Renal cortical epithelial cell (primary cell): Measurements from ENCODE around the gene SH3RF1. TPM values are rescaled to one million over a fixed set of nuclear protein-coding genes. Genes with fewer than 3 reads are reported as not detected.

Experiments
- DNase-seq: peaks from one replicate; pipeline ENCODE4 v3.0.0-alpha.2; 2011; ENCODE audit warnings: low read depth
- total RNA-seq: library from RNA; depleted of rRNA; stranded (reverse); fragments of >200 nt; gene quantifications from 2 replicates; pipeline ENCODE4 v1.2.3, GENCODE V29; 2014

The SH3RF1 gene
- total RNA-seq, 1 donor from 2014 or later = 12.7 TPM

DNA sequence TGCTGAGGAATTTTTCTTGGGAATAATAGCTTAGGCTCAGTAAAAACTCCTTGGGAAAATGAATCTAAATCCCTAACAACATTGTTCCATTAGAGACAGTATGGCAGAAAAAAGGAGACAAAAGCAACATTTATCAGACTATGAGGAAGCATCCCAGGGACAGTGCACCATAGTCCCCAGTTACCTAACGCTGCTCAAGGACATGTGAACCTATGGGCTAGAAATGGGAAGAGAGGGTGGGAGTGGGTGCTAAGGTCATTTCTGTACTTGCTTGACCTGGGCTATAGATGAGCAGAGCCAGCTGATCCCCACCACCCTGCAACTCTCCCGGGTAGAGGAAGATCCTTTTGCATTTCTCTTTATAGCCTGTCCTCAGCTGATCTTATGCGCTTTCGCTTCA is 162.5 kb downstream of the SH3RF1 start:
- DNase-seq = no peak

DNA sequence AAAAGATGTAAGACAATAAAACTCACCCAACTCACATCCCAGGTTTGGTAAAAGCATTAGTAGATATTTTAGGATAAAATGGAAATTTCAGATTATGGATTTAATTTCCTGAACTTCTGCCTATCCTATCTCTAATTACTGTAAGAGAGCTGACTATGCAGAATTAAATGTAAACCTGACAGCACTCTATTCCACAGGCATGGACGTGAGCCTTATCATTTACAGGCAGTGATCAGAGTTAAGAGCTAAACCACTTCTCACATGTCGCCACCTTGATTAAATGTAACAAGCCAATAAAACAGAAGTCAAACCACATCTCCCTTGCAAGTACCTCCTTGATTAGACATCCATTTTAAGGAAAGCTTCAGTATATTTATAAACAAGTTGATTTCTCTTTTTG is 163.2 kb downstream of the SH3RF1 start:
- DNase-seq = no peak

DNA sequence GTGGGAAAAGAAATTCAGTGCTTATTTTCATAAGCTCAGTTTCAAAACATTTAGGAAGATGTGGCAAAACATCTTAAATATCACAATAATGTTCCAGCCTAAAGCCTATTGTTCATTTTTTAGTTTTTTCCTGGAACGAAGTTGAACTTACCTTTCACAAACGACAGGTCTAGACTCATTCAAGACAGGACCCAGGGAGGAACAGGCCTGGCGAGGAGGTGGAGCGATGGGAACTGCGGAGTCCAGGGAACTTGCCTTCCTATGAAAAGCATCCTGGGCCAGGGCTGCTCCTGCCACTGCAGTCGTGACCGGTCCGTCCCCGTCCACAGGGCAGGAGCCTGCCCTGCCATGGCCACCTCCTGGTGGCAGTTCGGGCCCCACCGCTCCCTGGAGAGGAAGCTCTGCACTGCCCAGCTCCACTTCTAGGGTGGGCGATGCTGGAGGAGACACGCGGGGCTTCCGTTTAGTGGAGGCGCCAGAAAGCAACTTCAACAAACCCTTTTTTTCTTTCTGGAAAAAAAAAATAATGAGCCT is 164.0 kb downstream of the SH3RF1 start:
- no peak for DNase-seq

DNA sequence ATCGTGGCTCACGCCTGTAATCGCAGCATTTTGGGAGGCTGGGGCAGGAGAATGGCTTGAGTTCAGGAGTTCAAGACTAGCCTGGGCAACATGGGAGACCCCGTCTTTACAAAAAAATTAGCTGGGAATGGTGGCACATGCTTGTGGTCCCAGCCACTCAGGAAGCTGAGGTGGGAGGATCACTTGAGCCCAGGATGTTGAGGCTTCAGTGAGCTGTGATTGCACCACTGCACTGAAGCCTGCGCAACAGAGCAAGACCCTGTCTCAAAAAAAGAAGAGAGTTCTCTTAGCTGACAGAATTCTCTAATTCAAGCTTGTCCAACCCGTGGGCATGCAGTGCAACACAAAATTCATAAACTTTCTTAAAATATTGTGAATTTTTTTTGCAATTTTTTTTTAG is 165.1 kb downstream of the SH3RF1 start:
- DNase-seq = no peak

DNA sequence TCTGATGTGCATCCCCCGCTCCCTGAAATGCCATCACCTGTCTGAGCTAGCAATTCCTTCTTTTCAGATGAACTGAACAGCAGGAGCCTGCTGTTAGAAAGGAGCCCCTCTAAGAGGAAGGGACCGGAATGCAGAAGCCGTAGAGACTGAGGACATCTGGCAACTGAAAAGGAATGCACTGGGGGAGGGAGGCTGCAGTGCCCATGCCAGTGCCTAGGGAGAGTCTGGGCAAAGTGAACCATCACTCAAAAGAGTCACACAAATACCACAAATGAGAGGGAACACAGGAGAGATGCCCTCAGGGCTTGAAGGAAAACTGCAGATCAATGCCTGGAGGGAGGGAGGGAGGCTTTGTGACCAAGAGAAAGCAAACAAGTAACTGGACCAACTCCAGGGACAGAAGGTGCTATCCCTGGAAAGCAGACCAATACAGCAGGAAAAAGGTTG is 166.8 kb downstream of the SH3RF1 start:
- DNase-seq = peak; percentile 77

DNA sequence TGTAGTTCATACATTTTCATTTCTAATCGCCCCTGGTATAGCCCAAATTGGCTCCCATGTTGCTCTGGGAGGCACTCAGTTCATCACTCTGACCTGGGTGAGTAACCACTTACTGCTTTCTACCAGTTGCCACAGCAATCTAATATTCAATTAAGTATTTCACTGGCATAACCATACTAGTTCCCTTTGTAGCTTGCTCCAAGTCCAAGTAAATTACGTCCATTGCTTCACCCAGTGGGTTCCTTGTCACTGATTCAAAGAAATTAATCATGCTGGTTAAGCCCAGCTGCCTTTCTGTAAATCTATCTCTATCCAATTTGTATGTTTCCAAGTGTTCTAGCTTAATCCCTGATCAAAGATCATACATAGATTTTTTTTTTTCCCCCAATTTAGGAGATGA is 168.7 kb downstream of the SH3RF1 start:
- peak; percentile 82 for DNase-seq

DNA sequence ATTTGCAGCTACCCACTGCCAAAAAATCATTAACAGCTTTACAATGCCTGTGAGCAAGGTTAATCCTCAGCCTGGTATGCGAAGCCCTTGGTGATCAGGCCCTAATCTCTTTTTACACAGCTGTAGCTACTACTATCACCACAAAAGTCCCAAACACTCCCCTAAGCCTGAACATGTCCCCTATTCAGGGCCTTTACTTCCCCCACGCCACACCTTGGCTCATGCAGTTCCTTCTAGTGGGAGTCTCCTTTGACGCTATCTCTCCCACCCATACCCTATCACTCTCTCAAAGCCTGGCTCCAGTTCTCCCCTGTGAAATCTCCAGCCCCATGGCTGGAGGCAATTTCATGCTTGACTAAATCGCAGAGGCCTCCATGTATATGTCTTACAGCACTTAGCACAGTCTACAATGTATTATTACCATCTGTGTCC is 170.1 kb downstream of the SH3RF1 start:
- DNase-seq = peak; percentile 51

DNA sequence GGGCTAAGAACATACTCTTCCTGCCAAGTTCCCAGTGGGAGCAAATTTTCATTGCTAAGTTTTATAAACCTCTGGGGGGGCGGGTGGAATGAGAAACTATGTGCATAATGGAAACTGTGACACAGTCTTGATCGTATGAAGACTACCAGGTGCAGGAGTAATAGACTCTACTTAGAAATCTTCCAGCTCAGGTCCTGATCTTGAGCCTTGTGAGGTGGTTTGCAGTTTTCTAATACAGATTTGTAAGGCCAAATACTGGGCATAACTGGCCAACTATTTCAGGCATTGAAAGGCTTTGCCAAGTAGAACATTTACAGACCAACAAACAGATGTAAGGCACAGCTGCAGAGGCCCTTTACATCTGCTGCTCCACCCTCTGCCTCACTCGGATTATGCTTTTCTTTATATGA is 171.0 kb downstream of the SH3RF1 start:
- peak; percentile 68 for DNase-seq

DNA sequence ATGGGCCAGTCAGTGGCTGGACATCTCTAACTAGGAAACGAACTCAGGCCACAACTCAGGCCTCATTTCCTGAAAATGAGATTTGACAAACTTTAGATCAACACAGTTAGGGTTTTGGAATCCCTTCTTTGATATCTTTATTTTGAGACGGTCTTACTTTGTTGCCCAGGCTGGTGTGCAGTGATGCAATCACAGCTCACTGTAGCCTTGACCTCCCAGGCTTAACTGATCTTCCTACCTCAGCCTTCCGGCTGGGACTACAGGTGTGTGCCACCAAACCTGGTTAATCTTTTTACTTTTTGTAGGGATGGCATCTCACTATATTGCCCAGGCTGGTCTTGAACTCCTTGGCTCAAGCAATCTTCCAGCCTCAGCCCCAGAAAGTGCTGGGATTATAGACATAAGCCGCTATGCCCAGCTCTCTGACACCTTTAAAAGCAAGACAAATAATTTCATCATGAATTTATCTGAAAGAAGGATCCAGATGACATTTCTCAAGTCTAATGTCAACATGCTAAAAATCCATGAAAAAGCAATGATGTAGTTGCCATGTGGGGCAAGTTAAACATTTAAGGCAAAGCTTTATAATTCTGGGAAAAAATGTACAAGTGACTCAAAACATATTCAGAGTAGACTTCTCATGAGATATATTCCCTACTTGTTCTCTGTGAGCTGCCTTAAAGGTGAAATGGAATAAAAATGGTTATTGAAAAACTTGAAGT is 171.6 kb downstream of the SH3RF1 start:
- DNase-seq = no peak

DNA sequence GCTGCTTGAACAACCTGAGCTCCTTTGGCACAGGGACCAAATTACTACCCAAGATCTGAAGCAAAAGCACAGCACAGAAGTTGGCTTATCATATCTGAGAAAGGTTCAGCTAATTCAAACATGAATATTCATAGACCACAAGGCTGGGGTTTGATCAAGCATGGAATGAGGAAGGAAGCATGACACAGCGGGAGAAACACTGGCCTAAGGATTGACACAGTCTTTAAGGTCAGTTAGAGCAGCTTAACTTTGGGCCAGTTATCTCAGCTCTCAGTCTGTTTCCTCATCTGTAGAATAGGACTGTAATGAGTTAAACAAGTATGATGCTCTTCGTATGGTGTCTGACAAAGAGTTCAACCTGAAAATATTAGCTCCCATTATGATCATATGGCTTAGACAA is 172.2 kb downstream of the SH3RF1 start:
- DNase-seq = peak; percentile 73

DNA sequence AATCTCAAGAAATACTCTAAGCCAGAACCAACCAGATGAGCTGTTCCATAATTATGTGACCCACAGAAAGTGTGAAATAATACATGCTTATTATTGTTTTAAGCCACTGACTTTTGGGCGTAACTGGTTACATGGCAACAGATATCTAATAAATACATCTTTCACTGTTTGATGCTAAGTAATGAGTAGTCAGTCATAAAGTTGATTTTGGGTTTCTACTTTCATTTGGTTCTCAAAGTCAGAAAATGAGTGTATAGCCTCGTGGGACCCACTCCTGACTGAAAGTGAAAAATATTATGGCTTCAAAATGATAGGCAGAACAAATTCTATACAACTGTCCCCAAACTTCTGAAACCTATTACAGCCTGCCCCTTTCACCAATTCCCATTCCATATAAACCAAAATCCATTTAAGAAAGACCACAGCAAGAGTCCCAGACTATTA is 172.7 kb downstream of the SH3RF1 start:
- DNase-seq = no peak

DNA sequence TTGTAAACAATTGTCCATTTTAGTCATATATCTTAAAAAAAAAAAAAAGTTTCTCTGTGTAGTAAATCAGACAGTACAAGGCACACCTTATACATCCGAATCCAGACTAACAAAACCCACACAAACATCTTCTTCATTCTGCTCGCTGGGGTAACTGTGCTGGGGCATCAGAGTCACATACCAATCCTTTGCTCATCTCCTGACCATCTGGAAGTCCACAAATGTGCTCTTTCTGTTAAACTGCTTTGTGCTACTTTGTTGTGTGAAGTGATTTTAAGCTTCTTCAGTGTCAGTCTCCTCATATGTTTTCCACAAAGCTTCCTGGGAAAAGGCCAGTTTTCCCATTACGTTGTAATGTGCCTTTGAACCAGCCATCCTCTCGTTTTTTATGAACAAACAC is 174.5 kb downstream of the SH3RF1 start:
- no peak for DNase-seq

DNA sequence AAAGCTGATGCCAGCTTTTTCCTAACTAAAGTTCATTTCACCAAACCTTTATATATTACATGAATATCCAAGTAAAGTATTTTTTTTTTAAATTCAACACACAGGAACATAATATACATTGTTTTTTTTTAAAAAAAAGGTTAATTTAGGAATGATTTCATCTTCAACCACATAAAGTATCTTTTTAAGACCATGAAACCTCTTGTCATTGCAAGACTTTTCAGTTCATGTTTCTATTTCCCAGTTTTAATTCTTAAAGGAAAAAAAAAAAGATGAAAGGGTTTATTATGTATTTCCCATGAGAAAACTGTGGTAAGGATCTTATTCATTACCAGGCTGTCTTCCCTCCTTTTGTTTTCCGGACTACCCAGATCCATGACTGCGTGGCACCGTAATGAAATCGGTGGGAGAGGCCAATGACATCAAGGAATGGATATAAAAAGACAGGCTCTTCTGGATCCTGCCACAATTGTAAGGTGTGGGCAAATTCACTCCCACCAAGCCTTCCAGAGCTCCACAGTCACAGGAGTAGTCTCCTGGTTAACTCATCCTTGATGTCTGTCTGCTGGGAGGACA is 176.0 kb downstream of the SH3RF1 start:
- DNase-seq = no peak

DNA sequence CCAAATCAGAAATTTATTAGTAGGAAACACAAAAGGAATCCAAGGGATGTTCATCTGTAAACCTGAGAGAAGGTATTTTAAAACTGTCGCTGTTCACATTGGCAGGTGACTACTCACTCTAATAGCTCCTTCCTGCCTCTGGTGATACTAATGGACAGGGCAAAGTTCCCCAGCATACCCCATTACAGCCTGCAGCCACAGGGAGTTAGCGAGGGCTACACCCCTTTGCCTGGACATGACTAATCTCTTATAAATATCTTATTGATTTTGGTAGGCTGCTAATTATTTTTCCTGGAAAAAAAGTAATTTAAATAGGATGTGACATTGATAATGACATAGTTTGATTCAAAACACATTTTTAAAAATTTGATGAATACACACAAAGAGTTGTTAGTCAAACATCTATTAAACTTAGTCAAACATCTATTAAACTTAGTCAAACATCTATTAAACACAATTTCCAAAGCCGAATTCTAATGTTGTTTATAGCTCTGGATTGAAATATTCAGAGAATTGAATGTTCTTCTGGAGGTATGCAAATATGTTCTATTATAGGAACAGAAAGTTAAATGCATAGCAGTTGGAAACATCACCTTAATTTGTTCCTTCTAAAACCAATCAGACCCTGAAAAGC is 177.8 kb downstream of the SH3RF1 start:
- DNase-seq = peak; percentile 29

DNA sequence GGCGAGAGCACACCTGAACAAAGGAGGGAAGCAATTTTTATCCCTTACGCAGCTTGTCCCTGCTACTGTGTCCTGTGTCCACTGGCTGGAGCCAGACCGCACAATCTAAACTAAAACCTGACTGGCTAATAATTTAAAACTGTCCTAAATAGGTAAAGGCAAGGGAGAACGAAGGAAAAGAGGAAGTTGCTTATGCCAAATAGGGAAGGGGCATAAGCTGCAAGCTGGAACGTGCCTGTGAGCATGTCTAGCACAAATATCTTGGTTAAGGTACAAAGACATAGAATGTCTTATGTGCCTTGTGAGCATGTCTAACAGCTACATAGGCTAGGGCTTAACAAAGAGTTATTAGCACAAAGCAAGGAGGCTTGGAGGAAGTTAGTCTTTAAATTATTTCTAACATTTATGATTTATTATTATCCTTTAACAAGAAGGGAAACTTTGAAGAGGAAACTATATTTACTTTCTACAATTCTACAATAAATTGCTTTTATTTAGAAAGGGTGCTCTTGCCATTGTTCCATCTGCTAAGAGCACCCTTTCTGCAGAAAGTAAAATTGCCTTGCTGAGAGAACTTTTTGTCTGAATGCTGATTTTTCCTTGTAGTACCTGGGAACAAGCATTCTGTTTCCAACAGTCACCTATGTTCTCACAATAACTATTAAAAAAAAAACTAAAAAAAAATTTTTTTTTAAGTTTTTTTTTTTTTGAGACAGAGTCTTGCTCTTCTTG is 180.1 kb downstream of the SH3RF1 start:
- no peak for DNase-seq

DNA sequence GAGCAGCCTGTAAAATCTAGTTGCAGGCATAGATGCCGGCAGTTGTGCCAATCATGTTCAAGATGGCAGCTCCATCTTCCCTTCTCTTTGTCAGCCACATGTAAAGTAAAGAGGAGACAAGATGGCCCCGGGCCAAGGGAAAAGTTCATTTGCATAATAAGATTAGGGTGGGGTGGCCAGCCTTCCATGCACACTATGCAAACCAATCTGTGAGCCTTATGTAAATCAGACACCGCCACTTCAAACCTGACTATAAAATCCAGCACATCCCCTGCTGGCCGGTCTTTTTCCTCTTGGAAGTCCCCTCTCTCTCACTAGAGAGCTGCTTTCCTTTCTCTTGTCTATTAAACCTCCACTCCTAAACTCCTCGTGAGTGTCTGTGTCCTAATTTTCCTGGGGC is 181.8 kb downstream of the SH3RF1 start:
- no peak for DNase-seq

DNA sequence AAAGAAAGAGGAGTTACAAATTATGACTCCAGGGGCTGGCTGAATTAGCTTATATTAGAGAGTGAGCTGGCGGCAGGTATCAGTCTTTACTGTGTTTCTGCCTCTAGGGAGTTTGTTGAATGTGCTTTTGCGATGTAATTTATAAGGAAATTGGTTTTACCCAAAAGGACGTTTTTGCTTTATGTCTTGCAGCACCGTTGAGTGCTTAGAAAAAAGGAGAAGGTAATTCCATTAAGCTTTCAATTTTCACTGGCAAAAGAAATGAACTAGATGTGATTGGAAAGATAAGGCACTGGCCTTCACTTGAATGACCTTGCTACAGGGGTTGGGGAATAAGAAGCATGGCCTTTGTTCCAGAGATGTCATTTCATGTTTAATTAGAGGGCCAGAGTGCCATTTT is 185.8 kb downstream of the SH3RF1 start:
- no peak for DNase-seq

DNA sequence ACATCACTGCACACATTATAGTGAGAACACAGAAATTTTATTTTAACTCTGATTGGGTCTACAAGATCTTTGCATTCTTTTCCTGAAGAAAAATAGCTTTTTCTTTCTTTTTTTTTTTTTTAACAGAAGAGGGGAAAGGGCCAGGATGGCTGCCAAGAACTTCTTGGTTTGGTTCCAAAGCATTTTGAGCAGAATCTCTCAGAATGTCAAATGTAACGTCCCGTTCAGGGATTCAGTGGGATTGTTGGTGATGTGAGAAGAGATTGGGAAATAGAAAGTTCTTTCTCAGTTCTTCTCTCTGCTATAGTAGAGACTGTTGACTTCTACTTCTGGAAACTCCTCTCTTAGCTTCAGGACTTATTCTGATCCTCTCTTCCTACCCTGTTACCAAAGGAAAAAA is 189.8 kb downstream of the SH3RF1 start:
- peak; percentile 53 for DNase-seq

DNA sequence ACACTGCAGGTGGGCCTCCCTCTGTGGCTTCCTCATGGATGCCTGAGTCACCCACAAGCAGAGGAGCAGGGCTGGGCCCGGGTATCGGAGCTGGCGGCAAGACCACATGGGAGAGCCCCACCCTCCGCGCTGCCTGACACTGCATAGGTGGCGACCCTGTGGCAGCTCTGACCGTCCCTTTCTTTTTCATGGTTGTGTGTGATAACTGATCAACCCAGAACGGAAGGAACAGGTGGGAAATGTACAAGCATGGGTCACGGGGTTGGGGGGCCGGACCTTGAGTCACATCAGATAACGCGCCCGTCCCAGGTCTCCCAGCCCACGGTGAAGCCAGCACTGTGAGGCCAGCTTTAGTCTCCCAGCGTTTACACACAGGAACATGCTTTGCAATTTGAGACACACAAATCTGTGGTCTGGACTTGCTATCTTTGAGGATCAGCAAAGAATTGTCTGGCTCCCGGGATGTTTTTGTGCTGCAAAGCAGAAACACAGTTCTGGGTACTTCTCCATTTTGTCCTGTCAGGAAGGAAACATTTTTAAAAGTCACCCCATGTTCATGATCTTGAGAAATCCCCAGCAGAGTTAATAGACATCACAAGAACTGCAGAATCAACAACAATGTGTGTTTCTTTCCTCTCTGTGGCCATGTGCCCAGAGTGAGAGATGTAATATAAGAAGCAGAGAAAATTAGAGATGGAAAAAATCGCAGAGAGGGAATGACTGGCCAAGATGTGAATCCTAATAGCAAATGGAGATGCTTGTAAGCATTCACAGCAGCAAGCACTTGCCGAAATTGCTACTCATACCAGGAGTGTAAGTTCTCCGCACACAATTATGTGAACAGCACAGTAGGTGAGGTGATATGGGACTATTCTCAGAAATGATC is 190.6 kb downstream of the SH3RF1 start:
- peak; percentile 58 for DNase-seq

DNA sequence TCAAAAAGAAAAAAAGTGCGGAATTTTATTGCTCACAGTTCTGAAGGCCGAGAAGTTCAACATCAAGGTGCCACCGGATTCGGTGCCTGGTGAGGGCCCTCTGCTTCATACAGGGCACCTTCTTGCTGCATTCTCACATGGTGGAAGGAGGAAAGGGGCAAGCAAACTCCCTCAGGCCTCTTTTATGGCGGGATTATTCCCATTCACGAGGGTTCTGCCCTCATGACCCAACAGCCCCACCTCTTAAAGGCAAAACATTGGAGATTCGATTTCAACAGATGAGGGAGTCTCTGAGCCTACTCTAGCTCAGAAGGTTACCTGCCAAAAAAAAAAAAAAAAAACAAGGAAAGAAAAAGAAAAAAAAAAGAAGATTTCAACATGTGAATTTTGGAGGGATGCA is 196.6 kb downstream of the SH3RF1 start:
- no peak for DNase-seq

DNA sequence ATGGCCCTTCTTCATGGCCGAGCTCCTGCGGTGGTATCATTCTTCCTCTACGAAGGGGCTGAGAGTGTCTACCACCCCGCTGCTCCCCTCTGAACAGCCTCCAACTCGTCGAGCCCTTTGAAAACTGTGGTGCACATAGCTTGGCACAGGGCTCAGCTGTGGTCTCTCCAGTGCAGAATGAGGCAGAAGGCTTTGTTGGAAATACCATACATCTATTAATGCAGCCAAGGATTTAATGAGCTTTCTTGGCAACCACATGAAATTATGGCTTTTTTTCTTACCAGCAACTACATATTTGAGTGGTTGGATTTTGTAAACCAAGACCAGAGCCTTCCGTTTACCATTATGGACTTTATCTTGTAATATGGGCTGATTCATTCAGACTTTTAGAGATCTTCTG is 199.0 kb downstream of the SH3RF1 start:
- DNase-seq = no peak
